CD4-positive, alpha-beta T cell (primary cell): Measurements from ENCODE around the gene RNF133. TPM values are rescaled to one million over a fixed set of nuclear protein-coding genes. Genes with fewer than 3 reads are reported as not detected.

Experiments
- ATAC-seq: fragments of 200-7000 bp; cut with Tn5 transposase; one replicate; pipeline ENCODE4 v1.10.0; 2022; ENCODE audit warnings: mild to moderate bottlenecking; ENCODE audit not compliant: poor library complexity
- CTCF ChIA-PET: fragments of 350-600 bp; sonication (Branson Sonifier 250); formaldehyde crosslinking; loops from one replicate; lab custom pipeline; 2021; ENCODE audit warnings: antibody characterized with exemption, inconsistent platforms; lab: Charles Lee
- POLR2A ChIA-PET: fragments of 350-600 bp; sonication (Branson Sonifier 250); formaldehyde crosslinking; loops from one replicate; lab custom pipeline; 2021; ENCODE audit warnings: antibody characterized with exemption, inconsistent platforms; lab: Charles Lee
- DNase-seq, 14 experiments: peaks; one replicate each; pipeline ENCODE4 v3.0.0-alpha.2; 2013 to 2020; ENCODE audit warnings: mixed read lengths in 2 of 14
- H3K27ac ChIP-seq, 2 donors: one replicate each; pipeline versions ENCODE4 v1.5.1 to v1.7.0; 2013; ENCODE audit warnings: low read length in 2 of 2, low read depth in 1 of 2, mild to moderate bottlenecking in 1 of 2
- H3K27me3 ChIP-seq, 2 experiments: 1 replicate in 1 of 2; 2 replicates in 1 of 2; pipeline versions ENCODE4 v1.6.1 to v1.7.0; 2013; ENCODE audit warnings: low read length in 2 of 2, control low read depth in 1 of 2, mild to moderate bottlenecking in 1 of 2, moderate library complexity in 1 of 2; ENCODE audit not compliant: insufficient read depth in 2 of 2, control insufficient read depth in 1 of 2
- H3K36me3 ChIP-seq: one replicate; pipeline ENCODE4 v1.6.1; 2013; ENCODE audit warnings: low read length, control low read depth; ENCODE audit not compliant: insufficient read depth
- H3K4me1 ChIP-seq: one replicate; pipeline ENCODE4 v1.6.1; 2013; ENCODE audit warnings: low read length, control low read depth; ENCODE audit not compliant: insufficient read depth
- H3K4me3 ChIP-seq: one replicate; pipeline ENCODE4 v1.5.1; 2013; ENCODE audit warnings: mild to moderate bottlenecking, low read length, moderate library complexity
- H3K9me3 ChIP-seq, 2 experiments: 1 replicate in 1 of 2; 2 replicates in 1 of 2; pipeline versions ENCODE4 v1.6.1 to v1.7.0; 2013; ENCODE audit warnings: low read length in 2 of 2, mild to moderate bottlenecking in 2 of 2, control low read depth in 1 of 2, moderate library complexity in 1 of 2; ENCODE audit not compliant: control insufficient read depth in 1 of 2, insufficient read depth in 1 of 2
- H3K27ac Mint-ChIP-seq: one replicate; pipeline ENCODE4 v1.8.0; 2020; ENCODE audit warnings: mixed read lengths
- H3K27me3 Mint-ChIP-seq: one replicate; pipeline ENCODE4 v1.8.0; 2021; ENCODE audit warnings: mixed read lengths
- H3K36me3 Mint-ChIP-seq: one replicate; pipeline ENCODE4 v1.8.0; 2021; ENCODE audit warnings: low read depth, mixed read lengths
- H3K4me1 Mint-ChIP-seq: one replicate; pipeline ENCODE4 v1.8.0; 2021; ENCODE audit warnings: low read depth, mixed read lengths
- H3K4me3 Mint-ChIP-seq: one replicate; pipeline ENCODE4 v1.8.0; 2020; ENCODE audit warnings: mild to moderate bottlenecking, mixed read lengths
- H3K9me3 Mint-ChIP-seq: one replicate; pipeline ENCODE4 v1.8.0; 2020; ENCODE audit warnings: mixed read lengths
- CTCF ChIP-seq: fragments of 200-600 bp; IDR thresholded peaks from one replicate; pipeline ENCODE4 v1.8.0; 2022; ENCODE audit warnings: antibody characterized with exemption, mild to moderate bottlenecking
- intact Hi-C, 2 experiments: fragments of 100-400 bp; cut with DNase I in 1 of 2; cut with micrococcal nuclease in 1 of 2; formaldehyde crosslinking; loops; one replicate each; pipeline versions ENCODE4 v1.15.1 to v1.9.0; 2023 to 2025; cut with DNase I, micrococcal nuclease
- total RNA-seq, 174 experiments: library from RNA in 2 of 174; stranded (reverse) in 2 of 174; gene quantifications; one replicate each; pipeline ENCODE4 v1.2.3 and lab custom pipeline; 2021 to 2026

The RNF133 gene
- total RNA-seq, 2 experiments from 2014 or later: not detected

GRCh38 chr7:122672536-122672935, 26.4 kb downstream of the RNF133 start:
- Mint-ChIP-seq H3K4me3 (no peak overlapping the region), H3K9me3 (peaks cover 9% of the 10 kb centered on the region), H3K36me3 (no peaks in the 10 kb centered on the region), H3K27ac (no peak overlapping the region), H3K4me1 (no peaks in the 10 kb centered on the region), H3K27me3 (no peaks in the 10 kb centered on the region)
- H3K27ac ChIP-seq: no peak overlapping the region
- ChIA-PET CTCF (no interaction called here), POLR2A (no interaction called here)
- no peaks in the 10 kb centered on the region for H3K36me3 ChIP-seq
- H3K27me3 ChIP-seq: no peaks in the 10 kb centered on the region
- no peaks in the 10 kb centered on the region for H3K4me1 ChIP-seq
- H3K9me3 ChIP-seq: peaks cover 0 to 13% of the 10 kb centered on the region in 2 experiments
- ATAC-seq (no peak), DNase-seq (no peak)
- intact Hi-C loops: no loop called here
- no peak overlapping the region for H3K4me3 ChIP-seq
- TF ChIP-seq CTCF: no peak

- H3K9me3 ChIP-seq: no peaks in the 10 kb centered on the region
- no peaks in the 10 kb centered on the region for H3K4me1 Mint-ChIP-seq
- no peaks in the 10 kb centered on the region for H3K27me3 ChIP-seq
- ATAC-seq: no peak
- H3K4me3 ChIP-seq: no peak overlapping the region
- intact Hi-C loops: loop anchor here in 1 of 2 experiments (2.0 kb wide), 1 partner anchor 35 kb away; no protein-coding TSS in a partner anchor
- no peaks in the 10 kb centered on the region for H3K36me3 ChIP-seq
- H3K4me3 Mint-ChIP-seq: no peak overlapping the region
- H3K27me3 Mint-ChIP-seq: no peaks in the 10 kb centered on the region
- no peaks in the 10 kb centered on the region for H3K4me1 ChIP-seq
- H3K27ac Mint-ChIP-seq: no peak overlapping the region
- no peak for TF ChIP-seq CTCF
- H3K9me3 Mint-ChIP-seq: peaks cover 6% of the 10 kb centered on the region
- no peaks in the 10 kb centered on the region for H3K36me3 Mint-ChIP-seq
- no peak overlapping the region for H3K27ac ChIP-seq
- DNase-seq: no peak
- CTCF ChIA-PET: no interaction called here
- POLR2A ChIA-PET: no interaction called here
Measured at GRCh38 chr7:122663733-122664132, 35.2 kb downstream of the RNF133 start.

GRCh38 chr7:122658856-122659255, 40.1 kb downstream of the RNF133 start:
- CTCF ChIA-PET: no interaction called here

More at GRCh38 chr7:122658856-122659255, 40.1 kb downstream of the RNF133 start:
- no peaks in the 10 kb centered on the region for H3K9me3 ChIP-seq
- no peaks in the 10 kb centered on the region for H3K36me3 Mint-ChIP-seq
- H3K27me3 ChIP-seq: no peaks in the 10 kb centered on the region
- H3K4me1 ChIP-seq: no peaks in the 10 kb centered on the region
- H3K4me1 Mint-ChIP-seq: no peaks in the 10 kb centered on the region
- peaks cover 2% of the 10 kb centered on the region for H3K9me3 Mint-ChIP-seq
- no peak overlapping the region for H3K4me3 Mint-ChIP-seq
- ATAC-seq (no peak), DNase-seq (no peak)
- intact Hi-C loops: no loop called here
- H3K4me3 ChIP-seq: no peak overlapping the region
- TF ChIP-seq CTCF: no peak
- no peak overlapping the region for H3K27ac Mint-ChIP-seq
- POLR2A ChIA-PET: no interaction called here
- H3K27ac ChIP-seq: no peak overlapping the region
- H3K36me3 ChIP-seq: no peaks in the 10 kb centered on the region
- no peaks in the 10 kb centered on the region for H3K27me3 Mint-ChIP-seq
